Measurements from ENCODE around the gene OSTN. TPM values are rescaled to one million over a fixed set of nuclear protein-coding genes. Genes with fewer than 3 reads are reported as not detected.

Gene OSTN
- total RNA-seq, 1 experiment from 2014 or later = not detected

GRCh38 chr3:191234216-191234615 is 35.2 kb downstream of the OSTN start:
- no peak for ATAC-seq
- H3K36me3 ChIP-seq (ENCODE audit: control insufficient read depth in 1 of 2, insufficient read depth in 2 of 2, low read length in 2 of 2) = no peaks in the 10 kb centered on the region
- H3K9me2 ChIP-seq (ENCODE audit: insufficient read depth) = no peaks in the 10 kb centered on the region
- no peak overlapping the region for H3K27ac ChIP-seq (ENCODE audit: low read depth, low read length)
- DNase-seq (ENCODE audit: low read depth, low spot score) = no peak
- H2AFZ ChIP-seq (ENCODE audit: low read depth, low read length, poor library complexity, severe bottlenecking) = no peak overlapping the region
- H3K9ac ChIP-seq (ENCODE audit: low read length) = no peak overlapping the region
- H3K4me2 ChIP-seq (ENCODE audit: low read length) = no peak overlapping the region
- no peak overlapping the region for H3K4me3 ChIP-seq (replicated peaks in 1 of 2; ENCODE audit: low read depth in 1 of 2, low read length in 2 of 2)
- POLR2A ChIA-PET = no interaction called here
- no peaks in the 10 kb centered on the region for H3K9me3 ChIP-seq (ENCODE audit: control insufficient read depth in 1 of 2, insufficient read depth in 1 of 2, low read depth in 1 of 2, low read length in 2 of 2)
- BruUV-seq (replicated peaks) = no TSS peak
- RAD21 ChIA-PET (ENCODE audit: low non-redundant PET in 1 of 2, low total read pairs in 2 of 2, uncharacterized antibody in 2 of 2, unreplicated experiment in 2 of 2) = no interaction called here
- TF ChIP-seq RAD21 (IDR thresholded peaks at IDR 0.05; ENCODE audit: low read depth) (no peak), POLR2AphosphoS5 (IDR thresholded peaks at IDR 0.05; ENCODE audit: low read depth, low read length) (no peak), JUND (IDR thresholded peaks at IDR 0.05) (no peak), EZH2 (IDR thresholded peaks at IDR 0.05) (no peak), EGR1 (IDR thresholded peaks at IDR 0.05; ENCODE audit: low read depth) (no peak), ATF3 (IDR thresholded peaks at IDR 0.05) (no peak), FOSL1 (IDR thresholded peaks at IDR 0.05; ENCODE audit: low read depth) (no peak), YY1 (IDR thresholded peaks at IDR 0.05; ENCODE audit: extremely low read depth, insufficient replicate concordance, low read depth, low read length) (no peak), MAX (IDR thresholded peaks at IDR 0.05) (no peak), POLR2A (IDR thresholded peaks at IDR 0.05; ENCODE audit: borderline replicate concordance, extremely low read depth, insufficient read depth, insufficient read length) (no peak), ZBTB33 (IDR thresholded peaks at IDR 0.05; ENCODE audit: extremely low read depth, insufficient replicate concordance, low read length) (no peak), ZFX (IDR thresholded peaks at IDR 0.05) (no peak), ELF1 (IDR thresholded peaks at IDR 0.05; ENCODE audit: borderline replicate concordance, low read depth) (no peak)
- intact Hi-C loops (cut with micrococcal nuclease) = no loop called here
- H3K27me3 ChIP-seq (ENCODE audit: insufficient read depth, low read length) = no peaks in the 10 kb centered on the region
- CTCF ChIA-PET = no interaction called here
- peaks cover 0 to 5% of the 10 kb centered on the region in 2 experiments; a peak in 1 of 4 replicates for H3K4me1 ChIP-seq (ENCODE audit: control insufficient read depth in 1 of 2, insufficient read depth in 2 of 2, low read length in 2 of 2)
- H4K20me1 ChIP-seq (ENCODE audit: insufficient read depth) = no peaks in the 10 kb centered on the region
- H3K79me2 ChIP-seq (ENCODE audit: insufficient read depth, low read length) = no peaks in the 10 kb centered on the region

Measured in HCT116 (cell line).